Measurements from ENCODE around the gene NIPA2.
A peak's percentile ranks its signal among the peaks of the same experiment; 100 is the strongest.
"Not testable (repeated sequence)": the region's sequence is repeated elsewhere in the genome, so short reads cannot be mapped to it uniquely, and the experiment has no call there.

Gene NIPA2

DNA sequence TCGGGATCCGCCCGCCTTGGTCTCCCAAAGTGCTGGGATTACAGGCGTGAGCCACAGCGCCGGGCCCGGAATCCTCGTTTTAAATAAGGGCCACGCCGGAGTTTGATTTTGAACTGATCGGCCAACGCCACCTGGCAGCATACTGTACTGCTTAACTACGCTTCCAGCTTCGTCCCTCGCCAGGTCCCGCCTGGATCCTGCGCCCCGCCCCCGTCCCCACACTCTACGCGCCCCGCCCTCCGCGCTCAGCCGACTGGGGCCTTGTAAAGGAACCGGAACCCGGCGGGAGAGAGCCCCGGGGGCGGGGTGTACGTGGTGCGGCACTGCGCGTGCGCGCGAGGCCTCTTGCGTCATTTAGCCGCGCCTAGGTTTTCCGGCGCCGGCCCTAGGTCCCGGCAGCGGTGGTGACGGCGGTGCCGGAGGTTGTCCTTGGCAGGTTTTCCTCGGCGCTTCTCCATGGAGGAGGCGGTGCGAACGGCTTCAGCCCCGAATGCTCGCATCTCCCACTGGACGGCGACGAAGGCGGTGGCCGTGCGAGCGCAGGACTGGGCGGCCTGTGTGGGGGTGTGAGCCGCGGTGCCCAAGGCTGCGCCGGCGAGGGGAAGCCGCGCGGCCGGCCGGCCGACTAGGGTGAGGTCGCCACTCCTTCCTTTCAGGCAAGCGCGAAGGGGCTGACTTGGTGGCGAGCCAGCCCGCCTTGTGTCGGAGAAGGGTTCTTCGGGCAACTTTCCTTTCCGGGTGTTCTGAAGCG, at the start of gene NIPA2:
Gene NIPA2, plus strand, starts transcription at position 375 of the 751 bp plus-strand sequence. CDS start 13,066 bp downstream, outside the sequence.
- DNase-seq (ENCODE audit: low read depth) = peak; percentile 98

- no peak for DNase-seq (ENCODE audit: low read depth)
Measured at GRCh38 chr15:22794063-22794462, 44.4 kb upstream of the NIPA2 start.

- no peak for DNase-seq (ENCODE audit: low read depth)
Measured at GRCh38 chr15:22794621-22795167, 43.8 kb upstream of the NIPA2 start.

DNA sequence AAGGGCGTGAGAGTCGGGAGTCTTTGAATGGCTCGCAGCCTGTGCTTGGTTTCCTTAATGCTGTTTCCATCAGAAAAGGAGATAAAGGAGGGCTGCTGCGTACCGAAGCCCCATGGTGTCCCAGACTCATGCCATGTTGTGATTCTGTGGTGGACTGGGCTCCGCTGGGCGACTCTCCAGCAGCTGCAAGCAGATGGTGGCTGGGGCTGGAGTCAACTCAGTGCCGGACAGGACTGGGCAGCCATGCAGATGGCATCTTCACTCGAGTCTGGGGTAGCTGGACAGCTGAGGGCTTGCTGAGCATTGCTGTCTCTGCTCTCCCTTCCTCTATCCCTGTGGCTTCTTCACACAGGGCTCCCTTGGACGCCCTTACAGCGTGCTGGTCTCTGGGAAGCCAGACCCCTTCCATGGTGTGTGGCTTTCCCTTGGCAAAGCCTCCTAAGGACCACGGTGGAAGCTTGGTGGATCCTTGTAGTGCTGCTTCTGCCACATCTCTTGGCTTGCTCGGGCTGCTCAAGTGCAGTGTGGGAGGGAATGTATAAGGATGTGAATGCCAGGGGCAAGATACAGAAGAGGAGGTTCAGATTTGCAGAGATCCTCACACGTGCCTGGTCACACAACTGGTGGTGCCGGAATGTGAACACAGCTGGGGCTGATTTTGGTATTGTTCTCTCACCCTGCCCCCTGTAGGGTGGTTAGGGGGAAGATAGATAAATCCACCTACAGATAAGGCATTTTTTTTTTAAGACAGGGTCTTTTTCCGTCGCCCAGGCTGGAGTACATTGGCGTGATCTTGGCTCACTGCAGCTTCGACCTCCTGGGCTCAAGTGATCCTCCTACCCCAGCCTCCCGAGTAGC, 43.0 kb upstream of the NIPA2 start:
- DNase-seq (ENCODE audit: low read depth) = no peak

- DNase-seq (ENCODE audit: low read depth) = no peak
Measured at GRCh38 chr15:22796079-22796478, 42.4 kb upstream of the NIPA2 start.

GRCh38 chr15:22799902-22800301, 38.6 kb upstream of the NIPA2 start:
- DNase-seq (ENCODE audit: low read depth) = no peak

GRCh38 chr15:22803006-22803405, 35.5 kb upstream of the NIPA2 start:
- DNase-seq (ENCODE audit: low read depth) = not testable (repeated sequence)

- DNase-seq (ENCODE audit: low read depth) = no peak
Measured at GRCh38 chr15:22806156-22806555, 32.3 kb upstream of the NIPA2 start.

DNA sequence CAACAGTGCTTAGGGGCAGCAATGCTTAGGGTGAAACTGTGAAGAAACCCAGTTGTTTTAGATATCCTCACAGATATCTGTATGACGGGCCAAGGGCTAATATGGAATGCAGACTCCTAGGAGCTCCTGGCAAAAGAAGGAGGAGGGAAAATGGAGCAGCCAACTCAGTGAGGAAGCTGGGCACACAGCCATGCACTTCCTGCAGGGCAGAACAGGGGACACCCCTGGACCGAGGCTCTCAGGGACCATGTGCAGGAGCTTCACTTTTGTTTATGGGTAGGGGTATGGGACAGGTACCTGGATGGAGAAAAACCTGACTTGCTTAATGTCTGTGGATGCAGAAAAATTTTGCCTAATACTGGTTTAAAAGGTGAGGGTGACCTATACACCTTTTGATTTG, 31.8 kb upstream of the NIPA2 start:
- no peak for DNase-seq (ENCODE audit: low read depth)

GRCh38 chr15:22807831-22808230, 30.6 kb upstream of the NIPA2 start:
- not testable (repeated sequence) for DNase-seq (ENCODE audit: low read depth)

- DNase-seq (ENCODE audit: low read depth) = no peak
Measured at GRCh38 chr15:22808240-22808639, 30.2 kb upstream of the NIPA2 start.

DNA sequence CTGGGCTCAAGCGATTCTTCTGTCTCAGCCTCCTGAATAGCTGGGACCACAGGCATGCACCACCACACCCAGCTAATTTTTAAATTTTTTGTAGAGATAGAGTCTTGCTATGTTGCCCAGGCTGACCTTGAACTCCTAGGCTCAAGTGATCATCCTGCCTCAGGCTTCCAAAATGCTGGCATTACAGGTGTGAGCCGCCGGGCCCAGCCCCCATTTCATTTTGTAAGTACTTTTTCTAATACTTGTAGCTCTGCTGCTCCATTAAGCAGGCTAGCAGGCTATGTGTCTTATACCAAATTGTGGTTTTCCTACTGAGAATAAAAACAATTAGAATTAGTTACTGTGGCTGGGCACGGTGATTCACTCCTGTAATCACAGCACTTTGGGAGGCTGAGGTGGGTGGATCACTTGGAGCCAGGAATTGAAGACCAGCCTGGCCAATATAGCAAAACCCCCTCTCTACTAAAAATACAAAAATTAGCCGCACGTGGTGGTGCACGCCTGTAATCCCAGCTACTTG, 29.6 kb upstream of the NIPA2 start:
- DNase-seq (ENCODE audit: low read depth) = no peak

DNA sequence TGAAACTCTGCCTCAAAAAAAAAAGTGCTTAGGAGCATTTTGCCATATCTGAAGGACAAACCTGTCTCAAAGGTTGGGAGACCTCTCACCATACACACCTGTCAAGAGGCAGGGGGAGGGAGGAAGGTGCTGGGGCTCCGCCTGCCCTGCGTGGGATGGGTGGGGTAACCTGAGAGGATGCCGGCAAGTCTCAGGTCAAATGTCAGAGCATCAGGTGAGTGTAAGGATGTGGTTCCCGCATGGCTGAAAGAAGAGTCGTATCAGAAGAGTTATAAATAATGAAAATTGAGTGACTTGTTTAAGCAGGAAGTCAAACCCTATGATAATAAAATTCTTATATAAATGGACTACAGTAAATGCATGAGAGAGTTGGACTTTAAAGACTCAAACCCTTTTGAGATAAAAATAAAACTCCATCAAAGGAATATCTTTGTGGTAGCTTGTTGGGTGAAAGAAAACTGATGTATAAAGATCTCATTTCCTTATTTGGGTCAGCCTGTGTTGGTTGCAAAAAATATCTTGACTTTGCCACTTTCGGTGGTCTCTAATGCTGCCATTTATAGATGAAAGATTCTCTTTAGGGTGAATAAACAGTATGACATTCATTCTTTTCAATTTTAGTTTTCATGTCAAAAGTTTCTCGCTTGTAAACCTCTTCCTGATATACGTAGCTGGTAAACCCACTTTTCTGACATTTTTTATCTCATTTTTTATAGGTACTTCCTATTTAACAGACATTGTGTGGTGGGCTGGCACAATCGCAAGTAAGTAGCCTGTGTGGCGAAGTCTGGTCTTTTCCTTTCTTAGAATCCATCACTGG, 28.2 kb upstream of the NIPA2 start:
- DNase-seq (ENCODE audit: low read depth) = no peak

- DNase-seq (ENCODE audit: low read depth) = no peak
Measured at GRCh38 chr15:22810853-22811338, 27.6 kb upstream of the NIPA2 start.

- DNase-seq (ENCODE audit: low read depth) = no peak
Measured at GRCh38 chr15:22811640-22812039, 26.8 kb upstream of the NIPA2 start.

GRCh38 chr15:22813844-22814243, 24.6 kb upstream of the NIPA2 start:
- no peak for DNase-seq (ENCODE audit: low read depth)

GRCh38 chr15:22815766-22816165, 22.7 kb upstream of the NIPA2 start:
- DNase-seq (ENCODE audit: low read depth) = no peak

DNA sequence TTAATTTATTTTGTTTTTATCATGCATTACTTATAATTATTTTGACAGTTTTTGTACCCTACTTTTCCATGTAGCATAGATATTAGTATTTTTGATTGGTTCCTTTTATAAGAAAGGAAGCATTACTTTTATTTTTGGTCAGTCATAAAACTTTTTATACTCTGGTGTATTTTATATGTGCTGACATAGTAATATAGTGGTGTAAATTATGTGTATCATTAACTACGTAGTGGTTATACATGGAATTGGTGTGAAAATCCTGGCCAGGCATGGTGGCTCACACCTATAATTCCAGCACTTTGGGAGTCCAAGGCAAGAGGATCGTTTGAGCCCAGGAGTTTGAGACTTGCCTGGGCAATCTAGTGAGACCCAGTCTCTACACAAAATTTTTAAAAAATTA, 18.8 kb upstream of the NIPA2 start:
- DNase-seq (ENCODE audit: low read depth) = no peak

- no peak for DNase-seq (ENCODE audit: low read depth)
Measured at GRCh38 chr15:22823495-22824128, 14.9 kb upstream of the NIPA2 start.

GRCh38 chr15:22827125-22827524, 11.3 kb upstream of the NIPA2 start:
- DNase-seq (ENCODE audit: low read depth) = no peak

DNA sequence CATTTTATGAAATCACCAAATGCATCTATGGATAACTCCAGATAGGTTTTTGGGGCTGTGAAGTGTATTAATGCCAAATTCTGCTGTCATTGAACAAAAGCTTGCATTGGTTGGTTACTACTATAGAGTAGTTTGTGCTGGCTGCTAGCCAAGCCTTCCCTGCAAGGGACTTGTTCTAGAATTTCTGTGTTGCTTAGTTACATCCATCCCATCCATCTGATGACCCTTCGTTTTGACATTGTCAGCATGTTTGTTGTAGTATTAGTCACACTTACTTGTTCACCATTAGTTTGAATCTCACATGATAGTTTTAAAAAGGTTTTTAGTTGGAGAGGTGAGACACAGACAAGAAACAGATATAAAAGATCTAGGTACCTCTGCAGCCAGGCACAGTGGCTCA, 7.0 kb upstream of the NIPA2 start:
- DNase-seq (ENCODE audit: low read depth) = no peak

Data from activated T-helper 9 cell treated with anti-CD3 and anti-CD28 coated beads, Interleukin-2, amount 50 U/mL, for 16 hours (primary cell).